Measurements from ENCODE around the gene OXER1.
A peak's percentile ranks its signal among the peaks of the same experiment; 100 is the strongest.

DNA sequence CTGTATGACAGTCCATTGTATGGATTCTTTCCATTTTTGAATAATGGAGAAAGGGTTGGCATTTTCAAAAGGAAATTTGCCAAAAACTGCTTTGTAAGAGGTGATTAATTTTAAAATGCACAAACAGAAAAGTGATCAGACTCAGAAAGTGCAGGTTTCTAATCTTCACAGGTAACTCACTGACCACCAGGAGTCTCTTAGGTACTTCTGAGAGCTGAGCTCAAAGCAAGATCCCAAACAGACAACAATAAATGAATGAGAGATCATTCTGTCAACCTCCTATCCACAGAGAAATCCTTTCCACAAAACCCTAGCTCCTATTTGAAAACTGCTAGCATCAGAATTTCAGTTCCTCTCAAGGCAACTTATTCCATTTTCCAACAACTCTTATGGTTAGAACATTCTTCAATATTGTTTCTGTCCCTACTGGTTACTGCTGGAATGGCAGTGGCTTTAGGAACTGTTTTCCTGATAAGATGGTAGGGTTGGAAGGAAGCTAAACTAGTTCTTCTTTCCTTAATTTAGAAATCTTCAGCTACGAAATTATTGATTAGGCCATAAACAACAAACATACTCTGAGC, 49.1 kb upstream of the OXER1 start:
- TF ChIP-seq POLR2A (IDR thresholded peaks at IDR 0.05) (no peak), EP300 (IDR thresholded peaks at IDR 0.05) (no peak)
- TF ChIP-seq, protein P1, sequence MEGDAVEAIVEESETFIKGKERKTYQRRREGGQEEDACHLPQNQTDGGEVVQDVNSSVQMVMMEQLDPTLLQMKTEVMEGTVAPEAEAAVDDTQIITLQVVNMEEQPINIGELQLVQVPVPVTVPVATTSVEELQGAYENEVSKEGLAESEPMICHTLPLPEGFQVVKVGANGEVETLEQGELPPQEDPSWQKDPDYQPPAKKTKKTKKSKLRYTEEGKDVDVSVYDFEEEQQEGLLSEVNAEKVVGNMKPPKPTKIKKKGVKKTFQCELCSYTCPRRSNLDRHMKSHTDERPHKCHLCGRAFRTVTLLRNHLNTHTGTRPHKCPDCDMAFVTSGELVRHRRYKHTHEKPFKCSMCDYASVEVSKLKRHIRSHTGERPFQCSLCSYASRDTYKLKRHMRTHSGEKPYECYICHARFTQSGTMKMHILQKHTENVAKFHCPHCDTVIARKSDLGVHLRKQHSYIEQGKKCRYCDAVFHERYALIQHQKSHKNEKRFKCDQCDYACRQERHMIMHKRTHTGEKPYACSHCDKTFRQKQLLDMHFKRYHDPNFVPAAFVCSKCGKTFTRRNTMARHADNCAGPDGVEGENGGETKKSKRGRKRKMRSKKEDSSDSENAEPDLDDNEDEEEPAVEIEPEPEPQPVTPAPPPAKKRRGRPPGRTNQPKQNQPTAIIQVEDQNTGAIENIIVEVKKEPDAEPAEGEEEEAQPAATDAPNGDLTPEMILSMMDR (IDR thresholded peaks at IDR 0.05) = peak; percentile 48 to 67 (median 62)
